ENCODE data around the gene ROM1. TPM values are rescaled to one million over a fixed set of nuclear protein-coding genes. Genes with fewer than 3 reads are reported as not detected.
A peak's percentile ranks its signal among the peaks of the same experiment; 100 is the strongest.

ROM1 gene
- total RNA-seq, 4 donors from 2014 or later, result 1.9 to 3.9 (median 1.9) TPM; not detected in 1

DNA sequence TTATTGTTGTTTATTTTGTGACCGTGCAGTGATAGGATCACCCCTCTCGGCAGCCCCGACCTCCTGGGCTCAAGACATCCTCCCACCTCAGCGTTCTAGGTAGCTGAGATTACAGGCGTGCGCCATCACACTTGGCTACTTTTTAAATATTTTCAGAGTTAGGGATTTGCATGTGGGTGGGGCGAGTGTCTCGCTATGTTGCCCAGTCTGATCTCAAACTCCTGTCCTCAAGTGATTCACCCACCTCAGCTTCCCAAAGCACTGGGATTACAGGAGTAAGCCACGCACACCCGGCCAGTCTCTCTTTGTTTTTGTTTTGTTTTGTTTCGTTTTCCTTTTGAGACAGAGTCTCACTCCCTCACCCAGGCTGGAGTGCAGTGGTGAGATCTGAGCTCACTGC lies 41.2 kb downstream of the ROM1 start:
- peaks cover 0 to 6% (median 0%) of the 10 kb centered on the region in 3 donors for H3K36me3 ChIP-seq
- H3K9me3 ChIP-seq, result no peaks in the 10 kb centered on the region
- H3K4me1 ChIP-seq, result peaks cover 0 to 13% (median 7%) of the 10 kb centered on the region in 4 donors
- TF ChIP-seq, protein P1, sequence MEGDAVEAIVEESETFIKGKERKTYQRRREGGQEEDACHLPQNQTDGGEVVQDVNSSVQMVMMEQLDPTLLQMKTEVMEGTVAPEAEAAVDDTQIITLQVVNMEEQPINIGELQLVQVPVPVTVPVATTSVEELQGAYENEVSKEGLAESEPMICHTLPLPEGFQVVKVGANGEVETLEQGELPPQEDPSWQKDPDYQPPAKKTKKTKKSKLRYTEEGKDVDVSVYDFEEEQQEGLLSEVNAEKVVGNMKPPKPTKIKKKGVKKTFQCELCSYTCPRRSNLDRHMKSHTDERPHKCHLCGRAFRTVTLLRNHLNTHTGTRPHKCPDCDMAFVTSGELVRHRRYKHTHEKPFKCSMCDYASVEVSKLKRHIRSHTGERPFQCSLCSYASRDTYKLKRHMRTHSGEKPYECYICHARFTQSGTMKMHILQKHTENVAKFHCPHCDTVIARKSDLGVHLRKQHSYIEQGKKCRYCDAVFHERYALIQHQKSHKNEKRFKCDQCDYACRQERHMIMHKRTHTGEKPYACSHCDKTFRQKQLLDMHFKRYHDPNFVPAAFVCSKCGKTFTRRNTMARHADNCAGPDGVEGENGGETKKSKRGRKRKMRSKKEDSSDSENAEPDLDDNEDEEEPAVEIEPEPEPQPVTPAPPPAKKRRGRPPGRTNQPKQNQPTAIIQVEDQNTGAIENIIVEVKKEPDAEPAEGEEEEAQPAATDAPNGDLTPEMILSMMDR (IDR thresholded peaks at IDR 0.05), result no peak
- TF ChIP-seq POLR2A (IDR thresholded peaks at IDR 0.05), result no peak
- no peak for DNase-seq
- no peak overlapping the region for H3K27ac ChIP-seq
- H3K4me3 ChIP-seq, result no peak overlapping the region
- no peaks in the 10 kb centered on the region for H3K27me3 ChIP-seq

DNA sequence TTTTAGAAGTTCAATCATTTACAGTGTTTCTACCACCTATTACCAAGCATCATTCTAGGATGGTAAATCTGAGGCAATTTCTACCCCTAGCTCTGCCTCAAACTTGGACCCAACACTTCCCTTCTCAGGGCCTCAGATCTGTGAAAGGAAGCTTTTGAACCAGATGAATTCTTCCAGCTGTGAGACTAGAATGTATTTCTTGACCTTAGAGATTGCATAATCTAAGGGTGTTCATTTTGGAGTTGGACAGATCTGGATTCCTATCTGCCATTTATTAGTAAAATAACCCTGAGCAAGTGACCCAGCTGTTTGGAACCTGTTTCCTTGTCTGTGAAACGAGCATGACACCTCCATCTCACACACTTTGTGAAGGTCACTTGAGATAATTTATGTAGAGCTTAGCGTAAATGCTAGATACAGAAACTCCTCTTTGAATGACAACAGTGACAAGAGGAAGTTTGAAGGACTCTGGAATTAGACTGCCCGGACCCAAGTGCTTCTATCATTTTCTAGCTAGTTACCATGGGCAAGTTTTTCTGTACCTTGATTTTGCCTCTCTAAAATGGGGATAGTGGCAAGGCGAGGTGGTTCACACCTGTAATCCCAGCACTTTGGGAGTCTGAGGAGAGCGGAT lies 43.9 kb downstream of the ROM1 start:
- Histone ChIP-seq H3K4me3 (no peak overlapping the region), H3K36me3 (no peaks in the 10 kb centered on the region), H3K27me3 (no peaks in the 10 kb centered on the region), H3K27ac (no peak overlapping the region), H3K4me1 (peaks cover 0 to 7% (median 3%) of the 10 kb centered on the region in 4 donors), H3K9me3 (no peaks in the 10 kb centered on the region)
- TF ChIP-seq, protein P1 (IDR thresholded peaks at IDR 0.05), result no peak
- TF ChIP-seq POLR2A (IDR thresholded peaks at IDR 0.05), result no peak
- no peak for DNase-seq

DNA sequence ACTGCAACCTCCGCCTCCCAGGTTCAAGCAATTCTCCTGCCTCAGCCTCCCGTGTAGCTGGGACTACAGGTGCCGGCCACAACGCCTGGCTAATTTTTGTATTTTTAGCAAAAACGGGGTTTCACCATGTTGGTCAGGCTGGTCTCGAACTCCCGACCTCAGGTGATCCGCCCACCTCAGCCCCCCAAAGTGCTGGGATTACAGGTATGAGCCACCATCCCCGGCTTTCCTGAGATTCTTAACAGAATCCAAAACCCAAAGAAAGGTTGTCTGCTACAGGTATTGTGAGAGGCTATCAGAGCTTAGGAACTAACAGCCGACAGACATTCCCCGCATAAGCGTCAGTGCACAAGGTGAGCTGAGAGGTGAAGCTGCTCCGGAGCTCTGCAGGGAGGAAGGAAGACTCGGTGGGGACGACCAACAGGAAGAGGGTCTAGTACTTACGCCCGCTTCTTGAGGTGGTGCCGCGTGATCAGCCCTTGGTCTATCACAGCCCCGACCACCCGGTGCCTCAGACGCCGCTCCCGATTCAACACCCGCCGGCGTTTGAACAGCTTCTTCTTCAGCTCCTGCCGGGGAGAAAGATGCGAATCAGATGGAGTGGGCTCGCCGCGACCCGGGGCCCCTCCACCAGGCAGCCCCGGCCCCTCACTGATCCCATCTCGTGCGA lies 51.5 kb downstream of the ROM1 start:
- H3K4me1 ChIP-seq, result peaks cover 0 to 37% (median 13%) of the 10 kb centered on the region in 4 donors
- DNase-seq, result peak in 1 of 3 donors; percentile 71
- TF ChIP-seq POLR2A (IDR thresholded peaks at IDR 0.05), result no peak
- TF ChIP-seq, protein P1 (IDR thresholded peaks at IDR 0.05), result no peak
- no peaks in the 10 kb centered on the region for H3K27me3 ChIP-seq
- peak overlapping the region; percentile 80 to 94 (median 92) for H3K27ac ChIP-seq
- peak overlapping the region; percentile 75 to 86 (median 82) for H3K4me3 ChIP-seq
- H3K36me3 ChIP-seq, result peaks cover 0 to 14% (median 0%) of the 10 kb centered on the region in 3 donors
- H3K9me3 ChIP-seq, result no peaks in the 10 kb centered on the region

Small RNA genes within 50 kb of the gene (small RNA-seq; reads per million reads assigned to genes)
- 0 reads per million in 2 donors for gene AP001458.1
- 0 reads per million in 2 donors for gene MIR6747

Other genes with a start within 250 kb of the ROM1 start
- not detected for gene SCGB1A1, start 194.2 kb upstream of the ROM1 start, total RNA-seq
- 1,000 to 10,000 TPM in 1 of 4 donors, 100 to 1,000 TPM in 3; 571 to 1,016 (median 697) TPM for gene AHNAK, start 66.5 kb upstream of the ROM1 start, total RNA-seq
- gene EEF1G, start 39.4 kb upstream of the ROM1 start, total RNA-seq, result 1,000 to 10,000 TPM in 1 of 4 donors, 100 to 1,000 TPM in 3; 781 to 1,253 (median 958) TPM
- 10 to 100 TPM in 3 of 4 donors, 1 to 10 TPM in 1; 5.0 to 29.4 (median 17.5) TPM for gene TUT1, start 21.7 kb upstream of the ROM1 start, total RNA-seq
- gene MTA2, start 11.4 kb upstream of the ROM1 start, total RNA-seq, result 10 to 100 TPM; 47.9 to 74.7 (median 58.9) TPM
- gene EML3, start 482 bp upstream of the ROM1 start, total RNA-seq, result 100 to 1,000 TPM in 1 of 4 donors, 10 to 100 TPM in 3; 41.3 to 128 (median 59.8) TPM
- gene B3GAT3, start 8.7 kb downstream of the ROM1 start, total RNA-seq, result 10 to 100 TPM; 26.6 to 88.3 (median 38.0) TPM
- 100 to 1,000 TPM; 131 to 146 (median 140) TPM for gene GANAB, start 33.4 kb downstream of the ROM1 start, total RNA-seq
- 10 to 100 TPM; 14.9 to 21.3 (median 19.5) TPM for gene INTS5, start 40.0 kb downstream of the ROM1 start, total RNA-seq
- gene C11orf98, start 52.0 kb downstream of the ROM1 start, total RNA-seq, result 10 to 100 TPM; 29.2 to 97.4 (median 41.1) TPM
- gene CSKMT, start 52.1 kb downstream of the ROM1 start, total RNA-seq, result 10 to 100 TPM in 1 of 4 donors, 1 to 10 TPM in 2, not detected in 1; 9.1 to 13.5 (median 9.2) TPM
- gene UQCC3, start 58.4 kb downstream of the ROM1 start, total RNA-seq, result 10 to 100 TPM; 11.1 to 23.9 (median 12.7) TPM
- 10 to 100 TPM in 3 of 4 donors, 1 to 10 TPM in 1; 6.6 to 25.6 (median 11.9) TPM for gene LBHD1, start 59.0 kb downstream of the ROM1 start, total RNA-seq
- gene UBXN1, start 65.8 kb downstream of the ROM1 start, total RNA-seq, result 100 to 1,000 TPM in 2 of 4 donors, 10 to 100 TPM in 2; 91.1 to 169 (median 100) TPM
- gene LRRN4CL, start 76.3 kb downstream of the ROM1 start, total RNA-seq, result 10 to 100 TPM in 1 of 4 donors, 1 to 10 TPM in 3; 5.4 to 11.6 (median 8.8) TPM
- 10 to 100 TPM; 51.5 to 71.2 (median 61.3) TPM for gene BSCL2, start 94.2 kb downstream of the ROM1 start, total RNA-seq
- gene GNG3, start 94.4 kb downstream of the ROM1 start, total RNA-seq, result not detected
- gene HNRNPUL2, start 114.2 kb downstream of the ROM1 start, total RNA-seq, result 10 to 100 TPM; 38.7 to 68.8 (median 50.3) TPM
- 10 to 100 TPM; 16.5 to 30.5 (median 22.9) TPM for gene TTC9C, start 115.2 kb downstream of the ROM1 start, total RNA-seq
- gene ZBTB3, start 140.9 kb downstream of the ROM1 start, total RNA-seq, result 10 to 100 TPM in 2 of 4 donors, 1 to 10 TPM in 2; 5.0 to 22.0 (median 9.2) TPM
- 10 to 100 TPM; 12.4 to 33.8 (median 23.5) TPM for gene POLR2G, start 148.3 kb downstream of the ROM1 start, total RNA-seq
- gene TAF6L, start 158.1 kb downstream of the ROM1 start, total RNA-seq, result 10 to 100 TPM; 15.6 to 29.6 (median 17.8) TPM
- 100 to 1,000 TPM in 1 of 4 donors, 10 to 100 TPM in 3; 28.9 to 112 (median 83.6) TPM for gene TMEM179B, start 174.1 kb downstream of the ROM1 start, total RNA-seq
- gene TMEM223, start 178.7 kb downstream of the ROM1 start, total RNA-seq, result 10 to 100 TPM; 13.8 to 34.5 (median 19.8) TPM
- 100 to 1,000 TPM in 2 of 4 donors, 10 to 100 TPM in 2; 45.2 to 120 (median 102) TPM for gene NXF1, start 192.2 kb downstream of the ROM1 start, total RNA-seq
- gene STX5, start 218.8 kb downstream of the ROM1 start, total RNA-seq, result 10 to 100 TPM; 27.1 to 56.1 (median 38.4) TPM
- not detected for gene TEX54, start 219.6 kb downstream of the ROM1 start, total RNA-seq
- gene WDR74, start 226.3 kb downstream of the ROM1 start, total RNA-seq, result 10 to 100 TPM; 17.7 to 78.4 (median 28.6) TPM